NB4 (cell line): ENCODE results near the gene VAV2.

Source experiments
- CTCF ChIP-seq: IDR thresholded peaks from one replicate; pipeline ENCODE4 v1.5.1; 2012; ENCODE audit warnings: low read depth, low read length
- POLR2A ChIP-seq: IDR thresholded peaks from 2 replicates; pipeline ENCODE4 v1.6.1; 2011; ENCODE audit warnings: mild to moderate bottlenecking; ENCODE audit not compliant: insufficient read length; ENCODE audit errors: extremely low read depth

DNA sequence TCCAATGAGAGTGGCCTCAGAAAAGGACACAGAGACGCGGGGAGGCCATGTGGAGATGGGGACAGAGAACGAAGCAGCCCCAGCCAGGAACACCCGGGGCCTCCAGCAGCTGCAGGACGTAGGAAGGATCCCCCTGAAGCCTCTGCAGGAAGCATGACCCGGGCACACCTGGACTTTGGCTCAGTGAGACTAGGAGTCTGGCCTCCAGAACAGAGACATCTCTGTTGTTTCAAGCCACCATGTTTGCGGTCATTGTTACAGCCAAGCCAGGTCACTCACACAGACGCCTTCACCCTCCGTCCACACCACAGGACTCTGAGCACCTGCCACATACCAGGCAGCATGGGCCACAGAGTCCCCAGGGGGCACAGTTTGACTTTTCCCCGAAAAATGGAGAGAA lies 190.4 kb downstream of the VAV2 start:
- TF ChIP-seq CTCF (no peak), POLR2A (no peak)
